ENCODE data around the gene FGF9.
A peak's percentile ranks its signal among the peaks of the same experiment; 100 is the strongest.

The FGF9 gene

GRCh38 chr13:21672287-21672680, 1.4 kb downstream of the FGF9 start:
- Histone ChIP-seq H3K27me3 (replicated peaks; ENCODE audit: control insufficient read depth, insufficient read depth, low read length) (peaks cover 2% of the 10 kb centered on the region), H3K4me3 (replicated peaks; ENCODE audit: low read depth, low read length) (no peak overlapping the region), H3K36me3 (ENCODE audit: control insufficient read depth, insufficient read depth, low read length) (no peaks in the 10 kb centered on the region)
- no peak for TF ChIP-seq CTCF (IDR thresholded peaks at IDR 0.05; ENCODE audit: insufficient read depth, low read length, poor library complexity, severe bottlenecking)
- DNase-seq (ENCODE audit: extremely low read depth, insufficient read length) = no peak

- no peak overlapping the region; the same call in 1 of the 2 replicates for H3K4me3 ChIP-seq (replicated peaks; ENCODE audit: low read depth, low read length)
- DNase-seq (ENCODE audit: extremely low read depth, insufficient read length) = no peak
- no peaks in the 10 kb centered on the region for H3K36me3 ChIP-seq (ENCODE audit: control insufficient read depth, insufficient read depth, low read length)
- H3K27me3 ChIP-seq (replicated peaks; ENCODE audit: control insufficient read depth, insufficient read depth, low read length) = peaks cover 2% of the 10 kb centered on the region
- no peak for TF ChIP-seq CTCF (IDR thresholded peaks at IDR 0.05; ENCODE audit: insufficient read depth, low read length, poor library complexity, severe bottlenecking)
These were observed 2.1 kb downstream of the FGF9 start for GRCh38 chr13:21672796-21673538.

GRCh38 chr13:21673539-21673788, 2.6 kb downstream of the FGF9 start:
- TF ChIP-seq CTCF (IDR thresholded peaks at IDR 0.05; ENCODE audit: insufficient read depth, low read length, poor library complexity, severe bottlenecking) = peak; percentile 20
- peaks cover 2% of the 10 kb centered on the region for H3K27me3 ChIP-seq (replicated peaks; ENCODE audit: control insufficient read depth, insufficient read depth, low read length)
- peak overlapping the region; percentile 33 for H3K4me3 ChIP-seq (replicated peaks; ENCODE audit: low read depth, low read length)
- DNase-seq (ENCODE audit: extremely low read depth, insufficient read length) = no peak
- no peaks in the 10 kb centered on the region for H3K36me3 ChIP-seq (ENCODE audit: control insufficient read depth, insufficient read depth, low read length)

GRCh38 chr13:21673789-21674489, 3.1 kb downstream of the FGF9 start:
- no peaks in the 10 kb centered on the region for H3K36me3 ChIP-seq (ENCODE audit: control insufficient read depth, insufficient read depth, low read length)
- peak overlapping the region; percentile 55 for H3K4me3 ChIP-seq (replicated peaks; ENCODE audit: low read depth, low read length)
- TF ChIP-seq CTCF (IDR thresholded peaks at IDR 0.05; ENCODE audit: insufficient read depth, low read length, poor library complexity, severe bottlenecking) = no peak
- DNase-seq (ENCODE audit: extremely low read depth, insufficient read length) = peak; percentile 57
- peaks cover 2% of the 10 kb centered on the region for H3K27me3 ChIP-seq (replicated peaks; ENCODE audit: control insufficient read depth, insufficient read depth, low read length)

GRCh38 chr13:21674490-21675009, 3.7 kb downstream of the FGF9 start:
- no peak for DNase-seq (ENCODE audit: extremely low read depth, insufficient read length)
- H3K4me3 ChIP-seq (replicated peaks; ENCODE audit: low read depth, low read length) = peak overlapping the region; percentile 55
- H3K27me3 ChIP-seq (replicated peaks; ENCODE audit: control insufficient read depth, insufficient read depth, low read length) = peaks cover 2% of the 10 kb centered on the region
- no peak for TF ChIP-seq CTCF (IDR thresholded peaks at IDR 0.05; ENCODE audit: insufficient read depth, low read length, poor library complexity, severe bottlenecking)
- H3K36me3 ChIP-seq (ENCODE audit: control insufficient read depth, insufficient read depth, low read length) = no peaks in the 10 kb centered on the region

All from GM06990 (cell line).